PC-3 (cell line): ENCODE results near the gene HTD2. TPM values are rescaled to one million over a fixed set of nuclear protein-coding genes. Genes with fewer than 3 reads are reported as not detected.

Source experiments
- ATAC-seq: fragments of 200-7000 bp; cut with Tn5 transposase; 2 replicates; pipeline ENCODE4 v1.9.1; 2020; ENCODE audit warnings: mild to moderate bottlenecking, moderate library complexity
- BruUV-seq: library from RNA; stranded (reverse); fragments of 400-500 nt; replicated peaks from 2 replicates; lab custom pipeline; 2021; lab: Mats Ljungman, UMichigan
- CTCF ChIA-PET: fragments of 300-600 bp; sonication (Branson Sonifier 250); formaldehyde crosslinking; loops from one replicate; lab custom pipeline; 2022; ENCODE audit warnings: antibody characterized with exemption; lab: Charles Lee
- POLR2A ChIA-PET: fragments of 300-600 bp; sonication (Branson Sonifier 250); formaldehyde crosslinking; loops from one replicate; lab custom pipeline; 2022; ENCODE audit warnings: antibody characterized with exemption; ENCODE audit not compliant: unreplicated experiment; lab: Charles Lee
- DNase-seq: peaks from one replicate; pipeline ENCODE4 v3.0.0-alpha.2; 2015
- H2AFZ ChIP-seq: fragments of 300-600 bp; sonication (generic); 2 replicates; pipeline ENCODE4 v1.6.0; 2016; ENCODE audit warnings: antibody characterized with exemption, low read length
- H3F3A ChIP-seq: fragments of 300-600 bp; sonication (generic); one replicate; pipeline ENCODE4 v1.6.0; 2017; ENCODE audit warnings: antibody characterized with exemption, low read length, control low read depth, mild to moderate bottlenecking; ENCODE audit not compliant: unreplicated experiment
- H3K27ac ChIP-seq: fragments of 300-600 bp; sonication (generic); 2 replicates; pipeline ENCODE4 v1.5.1; 2016; ENCODE audit warnings: mild to moderate bottlenecking, low read length
- H3K27me3 ChIP-seq: fragments of 300-600 bp; sonication (generic); 2 replicates; pipeline ENCODE4 v1.6.1; 2016; ENCODE audit warnings: low read length, mixed read lengths
- H3K36me3 ChIP-seq: fragments of 300-600 bp; sonication (generic); 2 replicates; pipeline ENCODE4 v1.6.1; 2016; ENCODE audit warnings: low read depth, mixed run types, low read length, mixed read lengths
- H3K4me1 ChIP-seq: fragments of 300-600 bp; sonication (generic); 2 replicates; pipeline ENCODE4 v1.5.1; 2016; ENCODE audit warnings: low read length; ENCODE audit not compliant: insufficient read depth
- H3K4me2 ChIP-seq: fragments of 300-600 bp; sonication (generic); 2 replicates; pipeline ENCODE4 v1.6.0; 2016; ENCODE audit warnings: low read length
- H3K4me3 ChIP-seq: fragments of 300-600 bp; sonication (generic); 2 replicates; pipeline ENCODE4 v1.5.1; 2016; ENCODE audit warnings: mild to moderate bottlenecking, low read length, mixed read lengths
- H3K79me2 ChIP-seq: fragments of 300-600 bp; sonication (generic); 2 replicates; pipeline ENCODE4 v1.6.1; 2017; ENCODE audit warnings: low read length, mixed read lengths
- H3K9ac ChIP-seq: fragments of 300-600 bp; sonication (generic); 2 replicates; pipeline ENCODE4 v1.6.0; 2016; ENCODE audit warnings: mild to moderate bottlenecking, low read length
- H3K9me2 ChIP-seq: fragments of 300-600 bp; sonication (generic); replicated peaks from 2 replicates; pipeline ENCODE4 v1.6.1; 2016; ENCODE audit warnings: mixed run types, low read length, mixed read lengths
- H3K9me3 ChIP-seq: fragments of 300-600 bp; sonication (generic); 2 replicates; pipeline ENCODE4 v1.6.1; 2016; ENCODE audit warnings: low read length, mixed read lengths
- H4K20me1 ChIP-seq: fragments of 300-600 bp; sonication (generic); 2 replicates; pipeline ENCODE4 v1.6.1; 2016; ENCODE audit warnings: low read length, mixed read lengths
- CTCF ChIP-seq: fragments of 300-600 bp; sonication (generic); conservative IDR thresholded peaks from 2 replicates; pipeline ENCODE4 v1.5.1; 2017; ENCODE audit warnings: antibody characterized with exemption, low read depth, mild to moderate bottlenecking, low read length
- EZH2 ChIP-seq: fragments of 300-600 bp; sonication (generic); IDR thresholded peaks from one replicate; pipeline ENCODE4 v1.6.1; 2017; ENCODE audit warnings: antibody characterized with exemption, mild to moderate bottlenecking, low read length; ENCODE audit not compliant: unreplicated experiment
- EZH2phosphoT487 ChIP-seq: fragments of 300-600 bp; sonication (generic); IDR thresholded peaks from 2 replicates; pipeline ENCODE4 v1.6.1; 2018; ENCODE audit warnings: mild to moderate bottlenecking, antibody characterized with exemption, low read length, borderline replicate concordance
- intact Hi-C: fragments of 100-400 bp; cut with micrococcal nuclease; formaldehyde crosslinking; loops from 2 replicates; pipeline ENCODE4 v1.9.0; 2023
- total RNA-seq: library from RNA; depleted of rRNA; stranded (reverse); fragments of >200 nt; gene quantifications from 2 replicates; pipeline ENCODE4 v1.2.3, GENCODE V29; 2014

Gene HTD2
- total RNA-seq, 1 experiment from 2014 or later: 6.9 TPM

- no peak for TF ChIP-seq EZH2phosphoT487
- TF ChIP-seq EZH2: no peak
- no peak for TF ChIP-seq CTCF
- ATAC-seq: no peak
- Histone ChIP-seq H3K27me3 (no peaks in the 10 kb centered on the region), H3K4me1 (no peaks in the 10 kb centered on the region), H2AFZ (no peak overlapping the region), H3K4me2 (no peak overlapping the region), H3K4me3 (no peak overlapping the region), H3K9ac (no peak overlapping the region), H3F3A (no peaks in the 10 kb centered on the region), H3K79me2 (no peaks in the 10 kb centered on the region), H3K36me3 (0 out of 2 replicates have a peak, but pooled peaks cover 3% of the 10 kb centered on the region), H3K9me2 (no peaks in the 10 kb centered on the region), H4K20me1 (no peaks in the 10 kb centered on the region), H3K27ac (no peak overlapping the region), H3K9me3 (no peaks in the 10 kb centered on the region)
- POLR2A ChIA-PET: no interaction called here
- intact Hi-C loops: no loop called here
- no TSS peak for BruUV-seq
- CTCF ChIA-PET: no interaction called here
- DNase-seq: no peak
Measured at GRCh38 chr3:58324391-58325390, 18.4 kb downstream of the HTD2 start.

DNA sequence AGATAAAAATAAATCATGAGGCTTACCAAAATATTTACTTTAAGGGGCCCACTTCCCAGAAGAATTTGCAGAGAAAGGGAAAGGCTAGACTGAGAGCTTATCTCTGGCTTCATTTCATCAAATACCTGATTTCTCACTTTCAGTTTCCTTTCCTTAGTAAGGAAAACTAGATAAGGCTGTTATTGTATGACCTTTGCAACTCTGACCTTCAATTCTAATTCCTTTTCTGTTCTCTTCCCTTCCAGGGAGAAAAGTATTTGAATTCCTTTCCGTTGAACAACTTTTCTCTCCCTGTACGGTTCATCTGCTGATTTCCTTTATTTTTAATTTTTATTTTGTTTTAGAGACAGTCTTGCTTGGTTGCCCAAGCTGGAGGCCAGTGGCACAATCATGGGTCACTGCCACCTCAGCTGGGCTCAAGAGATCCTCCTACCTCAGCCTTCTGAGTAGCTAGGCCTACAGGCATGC, 19.2 kb downstream of the HTD2 start:
- H3K79me2 ChIP-seq: no peaks in the 10 kb centered on the region
- no TSS peak for BruUV-seq
- H3K27ac ChIP-seq: no peak overlapping the region
- intact Hi-C loops: no loop called here
- H3K4me2 ChIP-seq: no peak overlapping the region
- ChIA-PET POLR2A (no interaction called here), CTCF (no interaction called here)
- H3F3A ChIP-seq: no peaks in the 10 kb centered on the region
- H3K36me3 ChIP-seq: 0 out of 2 replicates have a peak, but pooled peaks cover 3% of the 10 kb centered on the region
- no peak overlapping the region for H2AFZ ChIP-seq
- H3K27me3 ChIP-seq: no peaks in the 10 kb centered on the region
- no peak overlapping the region for H3K9ac ChIP-seq
- H3K9me2 ChIP-seq: no peaks in the 10 kb centered on the region
- ATAC-seq (no peak), DNase-seq (no peak)
- no peak overlapping the region for H3K4me3 ChIP-seq
- no peaks in the 10 kb centered on the region for H3K4me1 ChIP-seq
- H3K9me3 ChIP-seq: no peaks in the 10 kb centered on the region
- TF ChIP-seq EZH2phosphoT487 (no peak), CTCF (no peak), EZH2 (no peak)
- no peaks in the 10 kb centered on the region for H4K20me1 ChIP-seq
